Astrocyte (in vitro differentiated cells and primary cell): ENCODE measurements around the gene C3. TPM values are rescaled to one million over a fixed set of nuclear protein-coding genes. Genes with fewer than 3 reads are reported as not detected.

Source experiments
- DNase-seq: peaks from one replicate; pipeline ENCODE4 v3.0.0-alpha.2; 2010; ENCODE audit warnings: low read depth
- FAIRE-seq: peaks from 2 replicates; lab custom pipeline; 2011; peaks lifted over from hg19 to GRCh38; lab: Jason Lieb, UNC
- H2AFZ ChIP-seq: 2 replicates; pipeline ENCODE4 v1.6.0; 2012; ENCODE audit warnings: low read depth, low read length, inconsistent platforms
- H3K27ac ChIP-seq: 2 replicates; pipeline ENCODE4 v1.5.1; 2011; ENCODE audit warnings: low read depth, low read length, inconsistent platforms
- H3K27me3 ChIP-seq: 2 replicates; pipeline ENCODE4 v1.6.0; 2011; ENCODE audit warnings: low read length, inconsistent platforms; ENCODE audit not compliant: insufficient read depth
- H3K36me3 ChIP-seq: 2 replicates; pipeline ENCODE4 v1.5.1; 2011; ENCODE audit warnings: low read length, inconsistent platforms; ENCODE audit not compliant: insufficient read depth
- H3K4me1 ChIP-seq: 2 replicates; pipeline ENCODE4 v1.5.1; 2011; ENCODE audit warnings: low read length, inconsistent platforms; ENCODE audit not compliant: insufficient read depth
- H3K4me2 ChIP-seq: 2 replicates; pipeline ENCODE4 v1.6.0; 2012; ENCODE audit warnings: low read length, inconsistent platforms
- H3K4me3 ChIP-seq: 2 replicates; pipeline ENCODE4 v1.5.1; 2011; ENCODE audit warnings: low read depth, mild to moderate bottlenecking, low read length, inconsistent platforms; ENCODE audit not compliant: insufficient read depth
- H3K79me2 ChIP-seq: 2 replicates; pipeline ENCODE4 v1.6.0; 2012; ENCODE audit warnings: mild to moderate bottlenecking, low read length, inconsistent platforms; ENCODE audit not compliant: insufficient read depth
- H3K9ac ChIP-seq: 2 replicates; pipeline ENCODE4 v1.6.0; 2012; ENCODE audit warnings: mild to moderate bottlenecking, low read length, inconsistent platforms
- H3K9me3 ChIP-seq: 2 replicates; pipeline ENCODE4 v1.5.1; 2012; ENCODE audit warnings: low read depth, mild to moderate bottlenecking, low read length, inconsistent platforms; ENCODE audit not compliant: insufficient read depth
- H4K20me1 ChIP-seq: 2 replicates; pipeline ENCODE4 v1.6.0; 2012; ENCODE audit warnings: low read length, inconsistent platforms; ENCODE audit not compliant: insufficient read depth
- H3K27ac Mint-ChIP-seq: one replicate; pipeline ENCODE4 v1.8.0; 2021; ENCODE audit warnings: mild to moderate bottlenecking, mixed read lengths; ENCODE audit not compliant: unreplicated experiment
- H3K27me3 Mint-ChIP-seq: one replicate; pipeline ENCODE4 v1.8.0; 2021; ENCODE audit warnings: low read depth, mixed read lengths; ENCODE audit not compliant: unreplicated experiment
- H3K36me3 Mint-ChIP-seq: one replicate; pipeline ENCODE4 v1.8.0; 2021; ENCODE audit warnings: low read depth, mixed read lengths; ENCODE audit not compliant: unreplicated experiment
- H3K4me1 Mint-ChIP-seq: one replicate; pipeline ENCODE4 v1.8.0; 2021; ENCODE audit warnings: low read depth, mixed read lengths; ENCODE audit not compliant: unreplicated experiment
- H3K4me3 Mint-ChIP-seq: one replicate; pipeline ENCODE4 v1.8.0; 2021; ENCODE audit warnings: mild to moderate bottlenecking, moderate library complexity, mixed read lengths; ENCODE audit not compliant: unreplicated experiment
- H3K9me3 Mint-ChIP-seq: one replicate; pipeline ENCODE4 v1.8.0; 2021; ENCODE audit warnings: mild to moderate bottlenecking, mixed read lengths; ENCODE audit not compliant: unreplicated experiment
- CTCF ChIP-seq: IDR thresholded peaks from 2 replicates; pipeline ENCODE4 v1.5.1; 2011; ENCODE audit warnings: low read depth, mild to moderate bottlenecking, inconsistent platforms, low read length, moderate library complexity; ENCODE audit not compliant: insufficient read depth
- EZH2 ChIP-seq: IDR thresholded peaks from 2 replicates; pipeline ENCODE4 v1.6.1; 2012; ENCODE audit warnings: mild to moderate bottlenecking, low read length, inconsistent platforms; ENCODE audit not compliant: insufficient read depth
- total RNA-seq: library from RNA; stranded (reverse); gene quantifications from 2 replicates; pipeline ENCODE4 v1.2.1, GENCODE V29; 2021

Gene C3
- total RNA-seq, 1 donor from 2014 or later, result 2.4 TPM

DNA sequence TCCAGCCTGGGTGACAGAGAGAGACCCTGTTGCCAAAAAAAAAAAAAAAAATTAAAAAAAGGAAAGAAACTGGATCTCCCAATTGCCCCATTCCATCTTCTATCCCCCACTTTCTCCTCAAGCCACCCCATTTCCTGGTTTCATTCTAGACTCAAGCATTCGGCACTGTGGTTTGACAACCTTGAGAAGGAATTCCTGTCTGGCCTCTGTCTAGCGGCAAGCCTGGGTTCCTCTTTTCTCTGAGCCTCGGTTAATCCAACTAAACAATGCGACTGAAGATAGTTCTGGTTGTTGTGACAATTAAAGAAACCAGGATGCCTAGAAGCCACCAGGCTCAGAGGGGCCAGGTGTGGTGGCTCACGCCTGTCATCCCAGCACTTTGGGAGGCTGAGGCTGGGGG lies 3.3 kb upstream of the C3 start:
- no peaks in the 10 kb centered on the region for H3K36me3 ChIP-seq
- no peaks in the 10 kb centered on the region for H3K79me2 ChIP-seq
- H3K4me2 ChIP-seq, result no peak overlapping the region
- no peak overlapping the region for H2AFZ ChIP-seq
- DNase-seq (peak; percentile 11), FAIRE-seq (no peak)
- no peaks in the 10 kb centered on the region for H4K20me1 ChIP-seq
- TF ChIP-seq CTCF (no peak), EZH2 (no peak)
- no peaks in the 10 kb centered on the region for H3K9me3 ChIP-seq
- peaks cover 2% of the 10 kb centered on the region for H3K36me3 Mint-ChIP-seq
- no peaks in the 10 kb centered on the region for H3K27me3 ChIP-seq
- H3K4me1 Mint-ChIP-seq, result peaks cover 2% of the 10 kb centered on the region
- H3K27me3 Mint-ChIP-seq, result peaks cover 8% of the 10 kb centered on the region
- no peak overlapping the region for H3K27ac ChIP-seq
- no peak overlapping the region for H3K27ac Mint-ChIP-seq
- H3K9ac ChIP-seq, result no peak overlapping the region
- H3K4me1 ChIP-seq, result no peaks in the 10 kb centered on the region
- peaks cover 3% of the 10 kb centered on the region for H3K9me3 Mint-ChIP-seq
- no peak overlapping the region for H3K4me3 Mint-ChIP-seq
- no peak overlapping the region for H3K4me3 ChIP-seq

DNA sequence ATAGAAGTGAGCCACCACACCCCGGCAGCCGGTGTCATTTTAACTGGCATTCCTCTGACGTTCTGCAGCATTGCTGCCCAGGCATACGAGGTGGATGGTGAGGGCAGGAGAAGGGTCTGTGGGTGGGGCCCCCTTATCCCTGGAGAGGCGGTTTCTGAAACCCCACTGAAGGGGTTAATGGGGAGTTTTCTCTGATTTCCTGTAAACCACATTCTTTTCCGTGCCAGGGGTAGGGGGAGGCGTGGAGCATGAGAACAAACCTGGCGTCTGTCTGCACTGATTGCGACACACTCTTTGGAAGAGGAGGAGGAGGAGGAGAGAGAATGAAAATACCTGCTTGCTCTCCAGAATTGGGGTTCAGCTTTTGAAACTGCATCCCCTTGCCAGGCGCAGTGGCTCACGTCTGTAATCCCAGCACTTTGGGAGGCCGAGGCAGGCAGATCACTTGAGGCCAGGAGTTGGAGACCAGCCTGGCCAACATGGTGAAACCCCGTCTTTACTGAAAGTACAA lies 2.7 kb upstream of the C3 start:
- H3K27ac ChIP-seq, result no peak overlapping the region
- Mint-ChIP-seq H3K4me1 (peaks cover 2% of the 10 kb centered on the region), H3K4me3 (no peak overlapping the region), H3K27me3 (peaks cover 8% of the 10 kb centered on the region), H3K27ac (no peak overlapping the region), H3K36me3 (no peaks in the 10 kb centered on the region), H3K9me3 (peaks cover 3% of the 10 kb centered on the region)
- H3K4me1 ChIP-seq, result no peaks in the 10 kb centered on the region
- H3K4me3 ChIP-seq, result no peak overlapping the region
- no peak overlapping the region for H3K4me2 ChIP-seq
- TF ChIP-seq CTCF, result no peak
- no peak for TF ChIP-seq EZH2
- H3K9ac ChIP-seq, result no peak overlapping the region
- H4K20me1 ChIP-seq, result no peaks in the 10 kb centered on the region
- DNase-seq, result peak; percentile 39
- no peaks in the 10 kb centered on the region for H3K27me3 ChIP-seq
- H3K36me3 ChIP-seq, result no peaks in the 10 kb centered on the region
- H3K79me2 ChIP-seq, result no peaks in the 10 kb centered on the region
- H3K9me3 ChIP-seq, result no peaks in the 10 kb centered on the region
- H2AFZ ChIP-seq, result no peak overlapping the region
- no peak for FAIRE-seq

DNA sequence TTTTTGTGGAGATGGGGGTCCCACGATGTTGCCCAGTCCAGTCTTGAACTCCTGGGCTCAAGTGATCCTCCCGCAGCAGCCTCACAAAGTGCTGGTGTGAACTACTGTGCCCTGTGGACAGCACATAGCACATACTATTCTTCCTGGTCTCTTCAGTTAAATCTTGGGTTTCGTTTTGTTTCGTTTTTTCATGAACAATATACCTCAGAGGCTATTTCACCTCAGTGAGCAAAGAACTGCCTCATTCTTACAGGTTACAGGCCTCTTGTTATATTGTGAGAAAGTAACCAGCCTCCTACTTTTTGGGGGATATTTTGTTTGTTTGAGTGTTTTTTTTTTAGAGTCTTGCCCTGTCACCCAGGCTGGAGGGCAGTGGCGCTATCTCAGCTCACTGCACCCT lies 1.3 kb upstream of the C3 start:
- Mint-ChIP-seq H3K36me3 (no peaks in the 10 kb centered on the region), H3K4me1 (peaks cover 2% of the 10 kb centered on the region), H3K4me3 (no peak overlapping the region), H3K27ac (no peak overlapping the region), H3K9me3 (peaks cover 7% of the 10 kb centered on the region), H3K27me3 (peaks cover 8% of the 10 kb centered on the region)
- Histone ChIP-seq H3K79me2 (no peaks in the 10 kb centered on the region), H3K4me3 (no peak overlapping the region), H3K4me1 (no peaks in the 10 kb centered on the region), H3K27ac (no peak overlapping the region), H3K4me2 (no peak overlapping the region), H4K20me1 (no peaks in the 10 kb centered on the region), H3K36me3 (no peaks in the 10 kb centered on the region), H3K27me3 (no peaks in the 10 kb centered on the region), H3K9me3 (peaks cover 4% of the 10 kb centered on the region), H3K9ac (no peak overlapping the region), H2AFZ (no peak overlapping the region)
- no peak for TF ChIP-seq EZH2
- no peak for TF ChIP-seq CTCF
- FAIRE-seq (no peak), DNase-seq (no peak)
